ENCODE results near the gene PPP1R11.

PPP1R11 gene

DNA sequence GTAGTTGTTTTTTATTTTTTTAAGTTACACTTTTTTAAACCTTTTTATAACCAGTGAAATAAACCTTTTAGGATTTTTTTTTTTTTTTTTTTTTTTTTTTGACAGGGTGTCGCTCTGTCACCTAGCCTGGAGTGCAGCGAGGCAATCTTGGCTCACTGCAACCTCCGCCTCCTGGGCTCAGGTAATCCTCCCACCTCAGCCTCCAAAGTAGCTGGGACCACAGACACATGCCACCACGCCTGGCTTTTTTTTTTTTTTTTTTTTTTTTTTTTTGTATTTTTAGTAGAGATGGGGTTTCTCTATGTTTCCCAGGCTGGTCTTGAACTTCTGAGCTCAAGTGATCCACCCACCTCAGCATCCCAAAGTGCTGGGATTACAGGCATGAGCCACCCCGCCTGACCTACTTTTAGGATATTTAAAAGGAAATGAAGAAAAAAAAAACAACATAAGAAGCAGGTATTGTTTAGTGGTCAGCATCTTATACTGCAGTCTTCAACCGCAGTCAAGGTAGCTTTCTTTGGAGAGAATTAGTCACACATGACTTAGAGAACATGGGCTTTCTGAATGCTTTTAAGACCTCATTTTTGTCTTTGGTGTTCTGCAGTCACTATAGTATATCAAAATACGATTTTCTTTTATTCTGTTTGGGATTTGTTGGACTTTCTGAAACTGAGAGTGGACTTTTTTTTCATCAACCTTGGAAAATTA, 4.4 kb upstream of the PPP1R11 start:
- no peak for DNase-seq

- DNase-seq, result no peak
Observed at GRCh38 chr6:30063315-30063714, 3.7 kb upstream of the PPP1R11 start.

DNA sequence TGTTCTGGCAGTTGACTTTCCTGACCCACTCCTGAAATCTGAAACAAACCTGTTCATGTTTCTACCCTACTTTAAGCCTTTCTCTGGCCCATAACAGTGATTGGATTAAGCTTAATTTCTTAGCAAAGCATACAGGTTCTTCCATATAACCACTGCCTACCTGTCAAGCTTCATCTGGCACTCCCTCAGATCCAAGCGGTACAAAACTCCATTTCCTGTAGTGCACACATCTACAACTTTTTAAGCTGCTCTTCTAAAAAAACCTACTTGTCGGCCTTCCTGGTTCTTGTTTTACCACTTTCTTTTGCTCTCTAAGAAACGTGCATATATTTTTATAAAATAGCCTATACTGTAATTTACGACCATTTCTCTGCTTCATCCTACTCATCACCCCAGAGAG, 916 bp upstream of the PPP1R11 start:
- no peak for DNase-seq

DNA sequence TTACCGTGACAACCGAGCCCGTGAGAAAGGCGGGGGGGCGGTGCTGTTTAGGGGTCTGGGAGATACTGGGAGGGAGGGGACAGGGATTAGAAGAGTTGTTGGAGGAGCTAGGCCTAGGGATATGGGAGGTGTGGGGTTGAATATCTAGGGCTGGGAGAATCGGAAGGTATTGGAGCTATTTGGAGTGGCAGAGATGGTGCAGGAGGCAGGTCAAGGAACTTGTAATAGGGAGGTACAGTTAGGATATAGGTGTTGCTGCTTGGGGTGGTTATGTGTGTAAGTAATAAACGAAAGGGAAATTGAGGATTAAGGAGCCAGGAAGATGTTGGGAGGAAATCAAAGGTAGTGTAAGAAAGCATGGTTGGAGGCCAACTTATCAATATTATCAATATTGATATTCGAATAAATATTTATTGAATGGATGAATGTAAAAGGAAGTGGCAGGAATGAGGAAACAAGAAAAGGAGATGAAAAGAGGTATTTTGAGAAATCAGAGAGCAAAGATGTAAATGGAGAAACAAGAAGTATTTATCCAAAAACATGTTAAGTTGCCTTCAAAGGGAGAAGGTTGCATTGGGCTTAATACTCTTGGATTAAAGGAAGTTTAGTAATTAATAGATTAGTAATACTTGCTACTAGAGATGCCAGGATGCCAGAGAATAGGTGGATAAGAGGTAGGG, 602 bp downstream of the PPP1R11 start:
- DNase-seq, result no peak

GRCh38 chr6:30071081-30071818, 4.3 kb downstream of the PPP1R11 start:
- no peak for DNase-seq

DNA sequence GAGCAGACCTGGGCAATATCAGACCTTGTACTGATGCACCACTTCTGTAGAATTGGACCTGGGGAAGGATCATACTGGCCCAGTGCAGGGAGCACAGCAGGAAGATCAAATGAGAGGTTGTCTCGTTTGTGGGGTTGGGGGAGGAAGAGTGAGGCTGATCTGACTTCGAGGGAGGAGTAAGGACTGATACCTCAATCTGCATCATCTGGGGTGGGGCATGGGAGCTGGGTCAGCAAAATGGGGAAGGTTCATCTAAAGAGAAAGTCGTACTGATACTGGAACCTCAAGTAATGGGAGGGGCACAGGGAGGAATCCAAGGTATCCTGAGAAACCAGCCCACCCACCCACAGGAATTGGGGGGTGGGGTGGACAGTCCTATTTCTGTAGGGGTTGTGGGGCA, 4.9 kb downstream of the PPP1R11 start:
- DNase-seq, result no peak

- no peak for DNase-seq
Observed at GRCh38 chr6:30073489-30074235, 6.7 kb downstream of the PPP1R11 start.

- DNase-seq, result peak; percentile 25
Observed at GRCh38 chr6:30074331-30075093, 7.5 kb downstream of the PPP1R11 start.

DNA sequence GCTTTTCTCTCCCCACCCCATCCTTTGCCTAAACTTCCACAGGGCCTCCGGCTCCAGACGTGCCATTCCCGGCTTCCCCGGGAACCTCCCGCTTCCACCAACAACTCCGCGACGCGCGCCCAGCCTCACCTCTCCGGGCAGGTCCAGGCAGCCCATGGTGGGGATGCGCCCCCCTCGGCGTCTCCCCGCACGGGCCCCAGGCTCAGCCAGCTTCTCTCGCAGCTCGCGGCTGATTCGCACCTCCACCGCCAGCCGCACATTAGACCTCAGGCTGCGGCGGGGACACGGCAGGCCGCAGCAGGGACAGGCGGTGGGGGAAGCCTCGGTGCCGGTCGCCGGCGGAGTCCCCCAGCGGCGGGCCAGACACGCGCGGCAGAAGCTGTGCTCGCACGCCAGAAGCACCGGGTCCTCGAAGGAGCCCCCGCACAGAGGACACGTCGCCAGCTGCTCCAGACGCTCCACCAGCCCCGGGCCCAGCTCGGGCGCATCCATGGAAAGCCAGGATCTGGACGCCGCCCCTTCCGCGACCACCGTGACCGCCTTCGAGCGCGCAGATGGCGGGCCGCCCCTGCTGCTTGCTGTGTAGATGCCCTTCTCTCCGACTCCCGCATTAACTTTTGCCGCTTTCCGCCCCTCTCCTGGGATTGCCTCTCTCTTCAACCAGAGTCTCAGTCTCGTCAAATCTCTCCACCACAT, 8.2 kb downstream of the PPP1R11 start, which contains the start of gene RNF39:
Gene RNF39, minus strand, starts transcription at position 676 of the 696 bp plus-strand sequence. Its CDS starts 184 bp downstream, at position 492.
- DNase-seq, result no peak

- DNase-seq, result no peak
Observed at GRCh38 chr6:30075790-30076732, 9.1 kb downstream of the PPP1R11 start.

DNA sequence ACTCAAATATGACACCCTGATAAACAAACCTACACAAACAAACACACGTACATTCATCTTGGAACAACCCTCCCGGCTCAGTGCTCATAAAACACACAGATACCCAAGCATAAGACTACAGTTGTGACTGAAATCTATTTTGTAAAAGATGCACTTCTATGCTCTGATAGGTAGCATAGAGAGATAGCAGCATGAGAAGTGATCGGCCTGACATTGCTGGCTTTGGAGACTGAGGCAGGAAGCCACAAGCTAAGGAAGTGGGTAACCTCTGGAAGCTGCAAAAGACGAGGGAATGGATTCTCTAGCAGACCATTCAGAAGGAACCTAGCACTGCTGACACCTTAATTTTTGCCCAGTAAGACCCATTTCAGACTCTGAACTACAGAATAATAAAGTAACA, 10.2 kb downstream of the PPP1R11 start:
- no peak for DNase-seq

- DNase-seq, result no peak
Observed at GRCh38 chr6:30087876-30088275, 20.9 kb downstream of the PPP1R11 start.

GRCh38 chr6:30091577-30092381, 24.8 kb downstream of the PPP1R11 start:
- DNase-seq, result no peak

DNA sequence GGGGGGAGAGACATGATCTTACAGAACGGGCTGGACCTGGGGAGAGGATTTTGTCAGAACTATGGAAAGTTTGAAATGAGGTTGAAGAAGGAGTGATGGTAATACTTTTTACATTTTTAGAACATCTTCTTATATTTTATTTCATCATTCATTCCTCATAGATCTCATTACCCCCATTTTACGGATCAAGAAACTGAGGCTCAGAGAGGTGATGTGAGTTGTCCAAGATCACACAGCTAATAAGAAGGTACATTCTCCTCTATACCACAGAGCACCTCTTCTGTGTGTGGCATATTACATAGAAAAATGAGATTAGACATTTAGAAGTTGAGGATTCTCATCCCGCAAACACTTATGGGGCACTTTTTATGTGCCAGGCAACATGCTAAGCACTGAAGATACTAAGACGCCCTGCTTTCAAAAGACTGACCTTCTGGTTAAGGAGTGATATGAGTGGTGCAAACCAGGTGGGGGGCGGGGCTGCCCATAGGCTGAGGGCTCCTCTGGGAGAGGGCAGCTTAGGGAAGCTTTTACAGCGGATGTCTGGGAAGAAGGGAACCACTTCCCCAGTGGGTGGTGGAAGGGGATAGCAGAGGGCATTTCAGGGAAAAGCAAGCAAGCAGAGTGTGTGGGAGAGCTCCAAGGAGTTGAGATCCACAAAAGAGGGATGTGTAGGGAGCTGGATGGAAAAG, 26.0 kb downstream of the PPP1R11 start:
- DNase-seq, result no peak

DNA sequence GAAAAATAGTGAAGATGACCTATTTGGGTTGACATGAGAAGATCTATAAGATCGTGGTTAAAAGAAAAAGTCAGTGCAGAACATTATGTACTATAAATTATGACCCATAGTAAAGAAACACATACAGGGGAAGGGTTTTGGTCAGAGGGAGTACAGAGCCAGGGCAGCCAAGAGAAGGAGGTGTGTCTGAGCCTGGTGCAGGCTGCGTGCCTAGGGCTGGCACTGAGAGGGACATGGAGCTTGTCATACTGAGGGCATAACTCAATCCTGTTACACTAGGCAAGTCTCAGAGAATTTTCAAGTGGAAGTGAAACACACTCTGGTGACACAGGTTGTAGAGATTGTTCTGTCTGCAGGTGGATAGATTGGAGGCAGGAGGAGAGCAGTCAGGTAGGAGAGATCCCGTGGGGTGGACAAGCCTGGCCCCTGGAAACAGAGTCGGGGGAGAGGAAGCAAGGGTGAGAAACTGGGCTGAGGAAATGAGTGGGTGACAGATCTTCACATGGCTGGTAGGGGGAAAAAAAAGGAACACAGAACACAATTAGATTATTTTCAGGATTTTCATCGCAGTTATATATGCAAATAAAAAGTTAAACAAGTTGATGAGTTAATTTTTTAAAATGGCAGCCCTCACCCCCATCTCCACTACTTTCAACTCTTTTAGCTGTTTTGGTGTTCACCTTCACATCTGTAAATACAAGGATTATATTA, 27.1 kb downstream of the PPP1R11 start:
- DNase-seq, result no peak

DNA sequence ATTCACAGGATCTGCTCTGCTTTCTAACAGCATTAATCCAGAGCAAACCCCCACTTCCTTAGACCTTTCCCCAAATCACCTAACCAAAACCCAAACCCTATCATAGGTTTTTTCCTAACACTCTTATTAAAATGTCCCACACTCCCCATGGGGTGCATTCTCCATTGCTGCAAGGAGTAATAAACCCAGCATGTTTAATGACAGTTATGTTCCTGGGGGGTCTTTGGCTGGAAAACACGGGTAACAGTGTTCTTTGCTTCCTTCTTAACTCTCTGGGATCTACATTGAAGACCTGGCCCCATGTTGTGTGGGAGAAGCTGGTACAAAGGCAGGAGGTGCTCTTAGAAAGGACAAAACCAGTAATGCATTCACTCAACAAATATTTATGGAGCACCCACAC, 29.8 kb downstream of the PPP1R11 start:
- no peak for DNase-seq

GRCh38 chr6:30097902-30098768, 31.1 kb downstream of the PPP1R11 start:
- no peak for DNase-seq

Data from right hindlimb (tissue), 1 donor.